Smooth muscle cell of the brain vasculature (primary cell): ENCODE data around the gene WBP1L.
"Not testable (repeated sequence)": the region's sequence is repeated elsewhere in the genome, so short reads cannot be mapped to it uniquely, and the experiment has no call there.

Experiments used
- DNase-seq: peaks from one replicate; pipeline ENCODE4 v3.0.0-alpha.2; 2012; ENCODE audit warnings: low read depth, low spot score

Gene WBP1L

DNA sequence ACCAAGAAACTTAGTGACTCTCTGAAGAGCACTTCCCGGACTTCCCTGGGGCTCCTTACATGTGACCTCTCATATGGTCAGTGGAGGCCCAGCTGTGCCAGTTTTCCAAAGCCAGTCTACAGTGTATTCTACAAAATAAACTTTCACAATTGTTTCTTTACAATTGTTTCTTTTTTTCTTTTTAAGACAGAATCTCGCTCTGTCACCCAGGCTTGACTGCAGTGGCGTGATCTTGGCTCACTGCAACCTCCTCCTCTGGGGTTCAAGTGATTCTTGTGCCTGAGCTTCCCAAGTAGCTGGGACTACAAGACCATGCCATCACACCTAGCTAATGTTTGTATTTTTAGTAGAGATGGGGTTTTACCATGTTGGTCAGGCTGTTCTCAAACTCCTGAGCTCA lies 67.6 kb downstream of the WBP1L start:
- DNase-seq: no peak

DNA sequence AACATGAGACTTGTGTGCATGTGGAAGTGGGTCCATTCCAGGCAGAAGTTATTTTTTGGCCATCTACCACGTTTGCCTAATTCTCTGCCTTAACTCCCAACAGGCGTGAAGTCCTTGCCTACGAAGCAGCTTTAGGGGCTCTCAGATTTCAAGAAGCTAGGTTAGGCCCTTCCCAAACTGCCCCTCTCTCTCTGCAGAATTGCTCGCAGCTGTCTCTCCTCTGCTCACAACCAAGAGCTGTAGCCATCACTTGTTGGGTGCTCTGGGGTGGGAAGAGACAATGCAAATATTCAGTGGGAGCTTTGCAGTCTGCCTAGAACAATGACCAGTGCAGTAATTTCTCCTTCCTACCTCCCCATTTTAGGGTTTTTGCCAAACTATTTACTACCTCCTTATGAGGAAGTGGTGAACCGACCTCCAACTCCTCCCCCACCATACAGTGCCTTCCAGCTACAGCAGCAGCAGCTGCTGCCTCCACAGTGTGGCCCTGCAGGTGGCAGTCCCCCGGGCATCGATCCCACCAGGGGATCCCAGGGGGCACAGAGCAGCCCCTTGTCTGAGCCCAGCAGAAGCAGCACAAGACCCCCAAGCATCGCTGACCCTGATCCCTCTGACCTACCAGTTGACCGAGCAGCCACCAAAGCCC lies 68.6 kb downstream of the WBP1L start:
- no peak for DNase-seq

DNA sequence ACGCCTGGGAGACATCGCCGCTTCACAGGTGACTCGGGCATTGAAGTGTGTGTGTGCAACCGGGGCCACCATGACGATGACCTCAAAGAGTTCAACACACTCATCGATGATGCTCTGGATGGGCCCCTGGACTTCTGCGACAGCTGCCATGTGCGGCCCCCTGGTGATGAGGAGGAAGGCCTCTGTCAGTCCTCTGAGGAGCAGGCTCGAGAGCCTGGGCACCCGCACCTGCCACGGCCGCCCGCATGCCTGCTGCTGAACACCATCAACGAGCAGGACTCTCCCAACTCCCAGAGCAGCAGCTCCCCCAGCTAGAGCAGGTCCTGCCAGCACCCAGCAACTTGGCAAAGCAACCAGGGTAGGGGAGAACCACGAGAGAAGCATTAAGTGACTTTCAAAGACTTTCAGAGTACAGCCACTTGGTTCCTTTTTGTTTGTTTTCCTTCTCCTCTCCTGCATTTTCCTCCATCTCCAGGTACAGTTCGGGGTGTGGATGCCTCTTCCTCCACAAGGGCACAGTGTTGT lies 69.3 kb downstream of the WBP1L start:
- DNase-seq: no peak

DNA sequence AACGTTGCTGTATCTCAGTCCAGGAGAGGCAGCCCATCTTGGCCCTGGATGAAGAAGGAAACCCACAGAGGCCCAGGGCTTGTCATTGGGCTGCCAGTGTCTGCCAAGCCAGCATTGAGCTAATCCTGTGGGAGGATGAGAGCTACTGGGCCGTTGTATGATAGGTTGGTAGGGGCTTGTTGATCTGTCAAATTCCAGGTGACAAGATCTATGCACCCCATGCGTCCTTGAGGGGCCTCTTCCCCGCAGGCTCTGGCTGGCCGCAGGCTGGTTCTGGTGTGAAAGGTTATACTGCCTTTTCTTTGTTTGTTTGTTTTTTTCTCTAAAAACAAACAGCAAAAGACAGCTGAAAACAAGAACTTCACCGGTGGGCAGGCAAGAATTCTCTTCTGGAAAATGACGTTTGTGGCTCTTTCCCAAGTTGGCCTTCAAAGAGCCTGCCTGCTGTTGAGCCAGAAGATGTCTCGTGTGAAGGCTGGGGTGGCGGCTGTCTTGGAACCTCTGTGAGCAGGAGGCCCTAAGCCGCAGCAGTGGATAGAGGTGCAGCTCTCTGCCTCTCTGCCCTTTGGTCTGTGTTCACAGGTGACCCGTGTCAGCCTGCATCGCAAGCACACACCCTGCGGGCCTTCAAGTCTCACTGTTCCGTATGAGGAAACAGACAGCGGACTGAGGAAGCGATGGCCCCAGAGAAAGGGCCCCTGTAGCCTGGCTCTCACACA lies 70.1 kb downstream of the WBP1L start:
- no peak for DNase-seq

DNA sequence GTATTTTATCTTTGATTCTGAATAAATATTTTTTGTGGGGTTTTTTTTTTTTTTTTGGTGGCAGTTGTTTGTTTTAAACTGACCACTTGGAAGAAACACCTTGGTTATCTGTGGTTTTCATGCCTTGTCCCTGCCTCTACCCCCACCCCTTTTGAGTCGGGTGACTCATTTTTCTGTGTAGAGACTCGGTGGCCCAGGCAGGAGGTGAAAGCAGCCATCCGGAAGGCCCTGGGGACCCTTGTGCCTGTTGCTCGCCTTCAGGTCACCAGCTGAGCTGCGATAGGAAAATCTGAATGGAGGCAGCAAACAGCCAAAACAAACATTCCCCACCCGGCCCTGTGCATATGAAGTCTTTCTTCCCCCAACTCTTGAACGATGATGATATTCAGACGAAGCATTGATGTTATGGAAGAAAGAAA lies 70.7 kb downstream of the WBP1L start:
- DNase-seq: peak; percentile 47

DNA sequence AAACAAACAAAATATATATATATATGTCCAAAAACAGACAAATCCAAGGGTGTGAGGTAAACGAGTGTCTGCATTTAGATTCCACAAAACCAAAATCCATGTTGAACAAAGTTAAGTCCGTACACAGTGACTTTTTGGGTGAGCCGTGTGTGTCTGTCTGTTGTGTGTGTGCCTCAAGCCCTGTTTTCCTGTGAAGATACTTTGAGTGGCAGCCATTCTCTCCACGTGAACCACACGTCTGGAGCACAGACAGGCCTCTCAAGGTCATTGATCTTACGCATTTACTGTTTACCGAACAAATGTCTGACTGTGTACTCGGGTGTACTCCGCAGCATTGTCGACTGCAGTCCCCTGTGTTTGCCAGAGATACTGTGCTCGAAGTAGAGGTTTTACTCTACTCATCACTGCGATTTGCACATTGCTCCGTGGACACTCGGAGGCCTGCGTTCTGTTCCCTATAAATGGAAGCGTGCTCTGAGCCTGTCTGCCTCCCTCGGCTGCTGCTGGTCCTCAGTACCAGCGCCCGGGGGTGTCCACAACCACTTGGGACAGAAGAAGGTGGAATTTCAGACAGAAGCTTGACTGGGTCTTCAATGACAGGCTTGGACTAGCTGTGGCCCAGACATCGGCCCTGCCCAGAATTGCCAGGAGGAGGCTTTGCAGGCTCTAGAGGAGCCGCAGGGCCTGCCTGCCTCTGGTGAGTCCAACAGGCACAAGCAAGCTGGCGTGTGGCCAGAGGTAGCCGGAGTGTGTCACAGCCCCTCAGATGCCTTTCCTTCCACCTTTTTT lies 71.3 kb downstream of the WBP1L start:
- DNase-seq: no peak

DNA sequence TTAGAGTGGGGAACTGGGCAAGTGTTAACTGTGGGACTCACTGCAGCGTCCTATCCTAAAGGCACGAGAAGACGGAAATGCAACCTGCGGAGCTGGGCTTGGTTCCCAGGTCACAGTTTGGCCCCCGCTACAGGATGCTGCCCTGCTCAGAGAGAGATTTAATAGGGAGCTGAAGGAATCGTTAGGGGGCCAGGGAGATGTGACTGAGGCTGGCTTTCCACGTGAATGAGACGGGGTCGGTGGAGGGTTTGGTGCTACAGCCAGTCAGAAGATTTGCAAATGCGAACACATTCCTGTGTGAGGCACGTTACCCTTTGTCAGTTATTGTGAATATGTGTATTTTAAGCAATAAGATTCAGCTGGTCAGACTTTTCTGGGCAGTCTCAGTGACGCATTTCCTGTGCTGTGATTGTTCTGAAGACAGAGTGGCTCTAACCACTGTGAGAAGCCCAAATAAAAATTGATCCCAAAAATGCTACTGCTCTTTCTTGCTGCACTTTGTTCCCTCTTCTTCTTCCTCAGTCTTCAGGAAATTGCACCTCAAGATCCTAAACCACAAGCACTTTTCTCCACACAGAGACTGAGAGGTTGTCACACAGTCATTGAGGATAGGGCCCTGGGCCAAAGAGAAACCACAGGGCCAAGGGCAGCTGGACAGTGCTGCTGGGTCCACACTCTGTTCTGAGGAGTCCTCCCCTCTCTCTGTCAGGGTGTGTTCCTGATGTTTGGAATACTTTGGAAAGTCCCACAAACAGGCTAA lies 72.2 kb downstream of the WBP1L start:
- peak; percentile 74 for DNase-seq

DNA sequence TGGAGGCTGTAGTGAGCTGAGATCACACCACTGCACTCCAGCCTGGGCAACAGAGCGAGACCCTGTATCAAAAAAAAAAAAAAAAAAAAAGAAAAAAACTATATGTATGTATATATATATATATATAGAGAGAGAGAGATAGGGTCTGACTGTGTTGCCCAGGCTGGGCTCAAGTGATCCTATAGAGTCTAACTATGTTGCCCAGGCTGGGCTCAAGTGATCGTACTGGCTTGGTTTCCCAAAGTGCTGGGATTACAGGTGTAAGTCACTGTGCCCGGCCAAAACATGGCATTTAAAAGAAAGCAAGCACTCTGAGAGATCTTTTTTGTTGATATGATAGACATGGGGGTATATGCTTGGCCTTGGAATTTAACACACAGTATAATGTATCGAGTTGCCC lies 73.4 kb downstream of the WBP1L start:
- no peak for DNase-seq

DNA sequence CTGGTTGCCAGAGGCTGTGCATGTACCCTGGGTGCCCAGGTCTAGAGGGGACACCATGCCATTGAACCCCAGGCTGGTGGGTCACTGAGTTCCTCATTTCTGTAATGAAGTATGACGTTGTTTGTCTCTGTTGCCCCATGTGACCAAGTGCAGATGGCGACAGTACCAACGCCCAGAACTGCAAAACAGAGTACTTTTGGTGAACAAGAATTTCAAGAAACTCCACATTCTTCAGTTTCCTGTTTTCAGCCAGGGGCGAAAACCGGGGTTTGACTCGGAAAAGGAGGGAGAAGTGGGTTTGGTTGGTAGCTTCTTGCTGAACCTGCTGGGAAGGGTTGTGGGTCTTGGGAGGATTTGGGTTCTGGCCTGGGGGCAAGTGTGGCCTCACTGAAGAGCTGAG lies 75.3 kb downstream of the WBP1L start:
- no peak for DNase-seq

DNA sequence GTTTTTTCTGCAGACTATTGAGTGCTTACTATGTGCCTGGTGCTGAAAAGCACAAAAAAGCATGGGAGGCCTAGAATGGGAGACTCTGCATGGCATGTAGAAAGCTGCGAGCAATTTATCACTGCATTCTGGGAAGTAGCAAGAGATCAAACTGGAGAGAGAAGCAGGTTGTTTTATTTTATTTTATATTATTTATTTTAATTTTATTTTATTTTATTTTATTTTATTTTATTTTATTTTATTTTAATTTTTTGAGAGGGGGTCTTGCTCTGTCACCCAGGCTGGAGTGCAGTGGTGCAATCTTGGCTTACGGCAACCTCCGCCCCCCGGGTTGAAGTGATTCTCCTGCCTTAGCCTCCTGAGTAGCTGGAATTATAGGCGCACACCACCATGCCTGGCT lies 76.3 kb downstream of the WBP1L start:
- DNase-seq: not testable (repeated sequence)

DNA sequence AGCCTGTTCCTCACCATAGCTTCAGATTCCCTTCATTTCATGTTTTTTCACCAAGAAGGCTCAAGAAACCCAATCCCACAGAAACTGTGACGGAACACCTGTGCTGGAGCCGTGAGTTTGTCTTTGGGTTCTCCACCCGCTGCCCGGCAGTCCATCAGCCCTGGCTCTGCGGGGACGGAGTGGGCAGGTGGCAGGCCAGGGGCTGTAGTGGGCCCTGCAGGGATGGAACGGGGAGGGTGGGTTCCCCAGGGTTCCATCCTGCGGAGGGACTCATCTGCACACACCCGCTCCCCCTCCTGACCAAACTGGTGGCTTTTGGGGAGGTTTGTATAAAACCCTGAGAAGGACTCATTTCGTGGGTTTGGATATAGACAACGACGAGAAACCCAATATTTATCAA lies 78.5 kb downstream of the WBP1L start:
- no peak for DNase-seq

DNA sequence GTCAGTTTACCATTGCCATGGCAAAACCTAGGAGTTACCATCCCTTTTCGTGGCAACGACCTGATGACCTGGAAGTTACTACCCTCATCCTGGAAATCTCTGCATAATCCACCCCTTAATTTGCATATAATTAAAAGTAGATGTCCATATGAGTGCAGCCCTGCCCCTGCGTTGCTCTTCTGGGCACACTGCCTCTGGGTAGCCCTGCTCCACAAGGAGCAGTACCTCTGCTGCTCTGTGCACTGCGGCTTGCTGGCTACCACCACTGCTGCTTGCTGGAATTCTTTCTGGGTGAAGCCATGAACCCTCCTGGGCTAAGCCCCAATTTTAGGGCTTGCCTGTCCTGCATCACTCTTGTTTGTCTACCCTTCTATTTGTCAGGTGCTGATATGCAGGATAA lies 80.9 kb downstream of the WBP1L start:
- DNase-seq: no peak

DNA sequence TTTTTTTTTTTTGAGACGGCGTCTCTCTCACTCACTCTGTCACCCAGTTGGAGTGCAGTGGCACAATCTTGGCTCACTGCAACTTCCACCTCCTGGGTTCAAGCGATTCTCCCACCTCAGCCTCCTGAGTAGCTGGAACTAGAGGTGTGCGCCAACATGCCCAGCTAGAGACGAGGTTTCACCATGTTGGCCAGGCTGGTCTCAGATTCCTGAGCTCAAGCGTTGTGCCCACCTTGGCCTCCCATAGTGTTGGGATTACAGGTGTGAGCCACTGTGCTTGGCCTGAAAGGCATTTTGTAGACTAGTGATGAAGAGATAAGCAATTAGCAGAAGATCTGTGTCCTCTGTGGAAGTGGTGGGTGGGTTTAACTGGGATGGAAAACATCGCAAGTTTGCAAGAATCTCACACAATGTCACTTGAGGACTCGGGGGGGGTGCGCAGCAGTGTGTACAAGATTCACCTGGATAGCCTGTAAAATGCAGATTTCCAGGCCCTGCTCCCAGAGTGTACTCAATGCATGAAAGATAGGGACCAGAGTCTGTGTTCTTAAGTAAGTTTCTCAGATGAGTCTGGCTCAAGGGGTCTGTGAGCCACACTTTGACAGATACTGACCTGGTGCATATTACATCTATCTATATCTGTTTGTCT lies 82.5 kb downstream of the WBP1L start:
- no peak for DNase-seq

DNA sequence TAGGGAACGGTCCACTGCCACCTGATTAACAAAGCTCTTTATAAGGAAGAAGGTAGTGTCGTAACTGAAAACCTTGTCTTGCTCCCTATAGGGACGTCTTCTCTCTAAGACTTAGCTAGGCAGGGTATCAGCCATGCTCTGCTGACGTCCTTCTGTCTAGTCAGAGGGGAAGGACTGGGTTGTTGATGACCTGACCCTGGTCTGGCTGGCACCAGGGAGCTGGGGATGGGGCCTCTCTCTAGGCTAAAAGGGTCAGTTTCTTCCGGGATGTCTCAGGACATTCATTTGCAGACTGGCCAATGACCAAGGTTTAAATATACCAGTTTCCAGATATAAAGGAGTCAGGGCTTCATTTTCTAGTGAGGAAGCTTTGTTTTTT lies 83.8 kb downstream of the WBP1L start:
- no peak for DNase-seq

DNA sequence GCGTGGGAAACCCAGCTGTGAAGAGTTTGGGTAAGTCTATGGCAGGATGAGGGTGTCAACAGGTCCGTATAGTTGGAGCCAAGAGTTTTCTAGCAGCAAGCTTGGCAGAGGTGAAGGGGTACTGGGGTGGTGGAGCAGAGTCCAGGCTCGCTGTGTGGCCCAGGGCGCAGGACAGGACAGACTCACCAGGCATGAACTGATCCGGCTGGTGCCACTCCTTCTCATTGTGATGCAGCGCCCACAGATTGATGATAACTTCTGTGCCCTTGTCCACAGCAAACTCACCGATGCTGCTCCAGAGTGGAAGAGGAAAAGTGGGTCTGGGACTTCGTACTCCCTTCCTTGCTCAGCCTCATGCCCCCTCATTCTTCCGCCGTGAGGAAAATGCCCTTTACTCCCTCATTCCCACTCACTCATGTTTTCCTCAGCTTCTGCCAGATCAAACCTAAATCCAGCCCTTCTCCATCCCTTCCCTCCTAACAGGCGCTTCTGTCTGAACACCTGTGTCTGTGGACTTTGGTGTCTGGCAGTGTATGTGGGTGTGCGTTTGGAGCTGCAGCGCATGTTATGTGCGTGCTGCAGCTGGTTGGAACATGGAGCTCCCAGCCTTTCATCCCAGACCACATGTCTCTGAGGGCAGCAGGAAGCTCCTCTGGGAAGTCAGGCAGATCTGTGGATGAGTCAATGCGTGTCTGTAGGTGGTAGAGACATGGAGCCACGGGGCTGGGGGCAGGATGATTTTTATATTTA lies 87.7 kb downstream of the WBP1L start:
- DNase-seq: no peak

DNA sequence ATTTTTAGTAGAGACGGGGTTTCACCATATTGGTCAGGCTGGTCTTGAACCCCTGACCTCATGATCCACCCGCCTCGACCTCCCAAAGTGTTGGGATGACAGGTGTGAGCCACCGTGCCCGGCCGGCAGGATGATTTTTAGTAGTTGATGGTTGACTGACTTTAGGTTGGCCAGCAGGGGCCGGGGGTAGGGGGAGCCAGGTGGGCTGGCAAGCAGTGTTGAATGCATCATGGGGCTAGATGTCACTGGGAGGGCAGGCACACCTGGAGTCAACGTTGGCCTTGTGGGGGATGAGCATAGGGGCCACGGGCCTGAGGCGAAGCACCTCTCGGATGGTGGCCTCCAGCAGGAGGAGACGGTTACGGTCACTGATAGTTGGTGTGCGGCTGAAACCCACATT lies 88.5 kb downstream of the WBP1L start:
- no peak for DNase-seq

DNA sequence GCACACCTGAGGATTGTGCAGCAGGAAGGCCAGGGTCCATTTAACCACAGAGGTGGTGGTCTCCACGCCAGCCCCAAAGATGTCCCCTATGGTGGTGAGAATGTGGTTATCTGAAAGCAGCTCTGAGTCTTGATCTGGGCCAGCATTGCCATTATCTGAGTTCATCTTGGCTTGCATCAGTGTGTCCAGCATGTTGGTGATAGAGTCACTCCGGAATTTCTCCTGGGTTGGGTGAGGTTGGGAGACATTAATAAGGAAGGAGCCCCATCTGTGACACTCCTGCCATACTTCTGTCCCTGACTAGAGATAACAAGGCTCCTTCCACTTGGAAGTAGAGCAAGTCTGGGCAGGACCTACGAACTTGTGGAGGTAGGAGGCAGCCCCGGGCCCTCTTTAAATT lies 89.2 kb downstream of the WBP1L start:
- DNase-seq: no peak

DNA sequence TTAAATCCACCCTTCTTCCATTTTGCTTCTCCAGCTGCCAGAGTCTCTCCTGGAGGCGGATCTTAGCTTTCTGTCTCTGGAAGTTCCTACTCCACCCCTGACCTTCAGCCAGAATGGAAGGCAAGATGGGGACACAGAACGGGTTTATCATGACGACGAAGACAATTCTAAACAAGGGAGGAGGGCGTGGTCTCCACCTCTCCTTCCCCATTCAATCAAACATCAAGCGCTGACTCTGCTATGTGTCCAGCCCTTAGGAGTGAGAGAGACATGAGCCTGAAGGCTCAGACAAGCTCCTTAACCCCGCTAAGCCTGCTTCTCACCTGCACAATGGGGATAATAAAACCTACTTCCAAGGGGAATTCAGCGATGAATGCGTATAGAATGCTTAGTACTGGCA lies 90.4 kb downstream of the WBP1L start:
- no peak for DNase-seq

DNA sequence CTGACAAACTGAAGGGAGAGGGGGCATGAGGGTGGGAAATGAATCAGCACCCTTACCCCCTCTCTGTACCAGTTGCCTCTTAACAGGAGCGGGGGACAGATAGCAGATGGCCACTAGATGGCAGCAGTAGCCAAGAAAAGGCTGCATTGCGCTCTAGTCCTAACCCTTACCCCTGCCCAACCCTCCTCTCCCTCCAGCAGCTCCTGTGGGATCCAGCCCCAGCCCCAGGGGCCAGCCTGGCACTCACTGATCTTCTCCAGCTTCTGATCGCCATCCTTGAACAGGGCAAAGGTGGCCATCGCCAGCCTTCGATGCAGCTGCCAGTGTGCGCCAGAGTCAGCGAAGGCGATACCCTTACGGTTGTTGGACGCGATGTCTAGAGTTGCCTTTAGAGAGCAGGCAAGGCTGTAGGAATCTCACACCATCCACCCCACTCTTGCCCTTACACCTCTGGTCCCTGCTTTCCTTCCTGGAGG lies 91.3 kb downstream of the WBP1L start:
- no peak for DNase-seq

DNA sequence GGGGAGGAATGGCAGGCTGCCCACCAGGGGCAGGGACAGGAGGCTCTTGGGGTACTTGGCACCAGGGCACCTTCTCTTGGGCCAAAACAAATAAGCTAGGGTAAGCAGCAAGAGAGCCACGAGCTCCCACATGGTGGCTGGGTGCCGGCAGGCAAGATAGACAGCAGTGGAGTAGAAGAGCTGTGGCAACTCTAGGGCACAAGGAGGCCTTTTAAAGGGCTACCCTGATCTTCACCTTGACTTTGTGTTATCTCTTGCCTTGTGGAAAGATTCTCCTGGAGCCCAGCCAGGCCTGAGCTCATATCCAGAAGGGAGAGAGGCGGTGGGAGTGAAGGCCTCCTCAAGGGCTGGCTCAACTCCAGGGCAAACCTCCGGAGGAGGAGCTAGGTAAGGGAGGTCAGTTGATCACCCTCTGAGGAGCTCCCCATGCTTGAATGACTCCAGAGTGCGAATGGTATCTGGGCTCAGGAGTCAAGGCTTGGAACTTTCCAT lies 93.5 kb downstream of the WBP1L start, which contains the start of gene CYP17A1:
Gene CYP17A1, minus strand, starts transcription at position 184 of the 492 bp plus-strand sequence. Its CDS starts 52 bp downstream, at position 132.
- DNase-seq: no peak
